H1 (cell line): ENCODE data around the gene ARHGAP10. TPM values are rescaled to one million over a fixed set of nuclear protein-coding genes. Genes with fewer than 3 reads are reported as not detected.

ENCODE experiments used
- CTCF ChIA-PET: fragments of 300-600 bp; sonication (Branson Sonifier 250); formaldehyde crosslinking; loops from one replicate; lab custom pipeline; 2021; ENCODE audit not compliant: partially characterized antibody; lab: Charles Lee
- POLR2A ChIA-PET: fragments of 300-600 bp; sonication (Branson Sonifier 250); formaldehyde crosslinking; loops from one replicate; lab custom pipeline; 2021; ENCODE audit warnings: inconsistent platforms; ENCODE audit not compliant: partially characterized antibody; lab: Charles Lee
- DNase-seq, 2 experiments: peaks; one replicate each; pipeline versions ENCODE4 v3.0.0 to v3.0.0-alpha.2; 2010 to 2022; ENCODE audit warnings: low spot score in 2 of 2, low read depth in 1 of 2, mixed read lengths in 1 of 2
- FAIRE-seq: peaks from 2 replicates; lab custom pipeline; 2011; peaks lifted over from hg19 to GRCh38; lab: Jason Lieb, UNC
- H2AFZ ChIP-seq: 2 replicates; pipeline ENCODE4 v1.8.1; 2012; ENCODE audit warnings: low read length, inconsistent platforms
- H2AK5ac ChIP-seq: 2 replicates; pipeline ENCODE4 v1.6.1; 2013; ENCODE audit warnings: low read depth, low read length
- H2BK120ac ChIP-seq: replicated peaks from 2 replicates; pipeline ENCODE3; 2013; ENCODE audit warnings: low read depth, low read length, inconsistent platforms
- H2BK12ac ChIP-seq: 2 replicates; pipeline ENCODE4 v1.6.1; 2013; ENCODE audit warnings: low read depth, low read length
- H2BK15ac ChIP-seq: 2 replicates; pipeline ENCODE4 v1.6.1; 2013; ENCODE audit warnings: low read length
- H2BK20ac ChIP-seq: 2 replicates; pipeline ENCODE4 v1.6.1; 2013; ENCODE audit warnings: low read length
- H2BK5ac ChIP-seq: 2 replicates; pipeline ENCODE4 v1.6.1; 2013; ENCODE audit warnings: low read depth, low read length
- H3K14ac ChIP-seq: 2 replicates; pipeline ENCODE4 v1.6.1; 2013; ENCODE audit warnings: inconsistent platforms; ENCODE audit not compliant: insufficient read length
- H3K18ac ChIP-seq: 2 replicates; pipeline ENCODE4 v1.6.1; 2013; ENCODE audit warnings: low read length; ENCODE audit errors: extremely low read depth
- H3K23ac ChIP-seq: 2 replicates; pipeline ENCODE4 v1.6.1; 2013; ENCODE audit warnings: inconsistent platforms; ENCODE audit not compliant: insufficient read length
- H3K23me2 ChIP-seq: 2 replicates; pipeline ENCODE4 v1.6.1; 2013; ENCODE audit warnings: low read depth, low read length
- H3K27ac ChIP-seq: 2 replicates; pipeline ENCODE4 v1.6.1; 2011; ENCODE audit warnings: low read depth, low read length, inconsistent platforms
- H3K27me3 ChIP-seq, 4 experiments: replicated peaks in 1 of 4; 1 replicate in 1 of 4; 2 replicates in 3 of 4; pipeline versions ENCODE4 v1.6.1 to v1.8.1; 2011 to 2013; ENCODE audit warnings: low read length in 3 of 4, mild to moderate bottlenecking in 3 of 4, inconsistent platforms in 2 of 4, mixed read lengths in 2 of 4, moderate library complexity in 1 of 4; ENCODE audit not compliant: control insufficient read depth in 3 of 4, insufficient read depth in 3 of 4; ENCODE audit errors: extremely low read depth in 1 of 4
- H3K36me3 ChIP-seq, 4 experiments: 2 replicates each; pipeline versions ENCODE4 v1.6.1 to v1.8.1; 2011 to 2013; ENCODE audit warnings: mild to moderate bottlenecking in 4 of 4, low read length in 3 of 4, moderate library complexity in 2 of 4, control low read depth in 1 of 4, inconsistent platforms in 1 of 4; ENCODE audit not compliant: insufficient read depth in 4 of 4, control insufficient read depth in 2 of 4
- H3K4ac ChIP-seq: replicated peaks from 2 replicates; pipeline ENCODE3; 2013; ENCODE audit warnings: low read length, low read depth, mixed read lengths, inconsistent platforms; ENCODE audit not compliant: insufficient read length
- H3K4me1 ChIP-seq, 4 experiments: replicated peaks in 1 of 4; 1 replicate in 1 of 4; 2 replicates in 3 of 4; pipeline versions ENCODE4 v1.6.1 to v1.8.1; 2011 to 2013; ENCODE audit warnings: low read length in 3 of 4, inconsistent platforms in 2 of 4, mixed read lengths in 1 of 4; ENCODE audit not compliant: insufficient read depth in 4 of 4, control insufficient read depth in 3 of 4
- H3K4me2 ChIP-seq, 2 experiments: 2 replicates each; pipeline versions ENCODE4 v1.6.1 to v1.8.1; 2011 to 2013; ENCODE audit warnings: low read depth in 2 of 2, low read length in 2 of 2, control low read depth in 1 of 2, inconsistent platforms in 1 of 2, mild to moderate bottlenecking in 1 of 2; ENCODE audit not compliant: insufficient read depth in 1 of 2
- H3K4me3 ChIP-seq, 4 experiments: fragments of 200-600, 300-600 bp in 1 of 4; sonication (generic), shearing (Covaris generic), sonication (Bioruptor Twin) in 1 of 4; 2 replicates each; pipeline versions ENCODE4 v1.5.1 to v1.8.1; 2011 to 2016; ENCODE audit warnings: low read length in 4 of 4, low read depth in 3 of 4, control low read depth in 2 of 4, inconsistent platforms in 2 of 4, mild to moderate bottlenecking in 2 of 4, mixed read lengths in 1 of 4, moderate library complexity in 1 of 4; ENCODE audit not compliant: insufficient read depth in 2 of 4; ENCODE audit errors: extremely low read depth in 1 of 4
- H3K56ac ChIP-seq: replicated peaks from 2 replicates; pipeline ENCODE3; 2013; ENCODE audit warnings: low read depth, mild to moderate bottlenecking, mixed read lengths, low read length, inconsistent platforms; ENCODE audit not compliant: insufficient read length
- H3K79me1 ChIP-seq: 2 replicates; pipeline ENCODE4 v1.6.1; 2013; ENCODE audit warnings: low read depth, low read length, control low read depth
- H3K79me2 ChIP-seq, 2 experiments: 2 replicates each; pipeline versions ENCODE4 v1.6.1 to v1.8.1; 2012 to 2013; ENCODE audit warnings: low read length in 2 of 2, mild to moderate bottlenecking in 2 of 2, inconsistent platforms in 1 of 2; ENCODE audit not compliant: insufficient read depth in 2 of 2, control insufficient read depth in 1 of 2
- H3K9ac ChIP-seq, 4 experiments: replicated peaks in 1 of 4; 1 replicate in 1 of 4; 2 replicates in 3 of 4; pipeline versions ENCODE4 v1.6.1 to v1.8.1; 2011 to 2013; ENCODE audit warnings: low read depth in 3 of 4, low read length in 3 of 4, control low read depth in 2 of 4, mild to moderate bottlenecking in 2 of 4, moderate library complexity in 2 of 4, inconsistent platforms in 1 of 4; ENCODE audit errors: extremely low read depth in 1 of 4
- H3K9me3 ChIP-seq, 2 experiments: 2 replicates each; pipeline versions ENCODE4 v1.6.1 to v1.8.1; 2012 to 2013; ENCODE audit warnings: mild to moderate bottlenecking in 2 of 2, moderate library complexity in 2 of 2, control low read depth in 1 of 2, inconsistent platforms in 1 of 2, low read depth in 1 of 2, low read length in 1 of 2, mixed read lengths in 1 of 2; ENCODE audit not compliant: insufficient read depth in 2 of 2
- H4K20me1 ChIP-seq, 2 experiments: replicated peaks in 1 of 2; 2 replicates each; pipeline versions ENCODE3 to v1.8.1; 2011 to 2013; ENCODE audit warnings: inconsistent platforms in 2 of 2, low read length in 2 of 2, mild to moderate bottlenecking in 1 of 2; ENCODE audit not compliant: insufficient read depth in 2 of 2, control insufficient read depth in 1 of 2
- H4K5ac ChIP-seq: 2 replicates; pipeline ENCODE4 v1.6.1; 2013; ENCODE audit warnings: low read length, low read depth, mixed read lengths, inconsistent platforms; ENCODE audit not compliant: insufficient read length
- H4K8ac ChIP-seq: 2 replicates; pipeline ENCODE4 v1.8.0; 2013; ENCODE audit warnings: mild to moderate bottlenecking, moderate library complexity, low read length, inconsistent platforms; ENCODE audit not compliant: insufficient read depth; ENCODE audit errors: extremely low read depth
- H4K91ac ChIP-seq: replicated peaks from 2 replicates; pipeline ENCODE3; 2013; ENCODE audit warnings: low read length, mixed read lengths, inconsistent platforms; ENCODE audit not compliant: insufficient read length
- BCL11A ChIP-seq, 2 experiments: IDR thresholded peaks; one replicate each; pipeline ENCODE4 v1.6.1; 2011; ENCODE audit warnings: low read depth in 2 of 2, low read length in 2 of 2, mild to moderate bottlenecking in 2 of 2
- CHD2 ChIP-seq: IDR thresholded peaks from 2 replicates; pipeline ENCODE4 v1.6.1; 2012; ENCODE audit warnings: low read length, improper control_type of control experiment
- SIX5 ChIP-seq: IDR thresholded peaks from 2 replicates; pipeline ENCODE4 v1.6.1; 2011; ENCODE audit warnings: mild to moderate bottlenecking, low read depth, low read length
- WGBS, 2 experiments: shearing (Covaris generic) in 1 of 2; methylation state at CpG; one replicate each; pipeline versions ENCODE4 v1.1.6 to v1.1.7; 2013 to 2015; ENCODE audit warnings: low lambda C conversion rate in 2 of 2, mixed read lengths in 2 of 2, inconsistent platforms in 1 of 2, low coverage in 1 of 2, missing lambda C conversion rate in 1 of 2; ENCODE audit not compliant: insufficient replicate concordance in 2 of 2, insufficient coverage in 1 of 2, insufficient read length in 1 of 2; ENCODE audit errors: extremely low coverage in 1 of 2, missing lambda C conversion rate in 1 of 2; 5-methylcytosine and 5-hydroxymethylcytosine counted together
- polyA plus RNA-seq, 7 experiments: library from polyadenylated mRNA; depleted of rRNA in 3 of 7; stranded (reverse) in 5 of 7; unstranded in 2 of 7; fragments of >200 nt in 5 of 7; fragments of 200-250 nt in 2 of 7; gene quantifications; 1 replicate in 5 of 7; 2 replicates in 1 of 7; 4 replicates in 1 of 7; pipeline versions ENCODE4 v1.2.1 to v1.2.3, GENCODE V29; 2011 to 2013; ENCODE audit warnings: missing spikeins in 2 of 7, mixed read lengths in 2 of 7
- total RNA-seq: library from RNA; stranded (reverse); fragmentation: NEBNext Ultra II Directional; extraction: Animal tissue kit (Norgen Biotek cat#: 25700); gene quantifications from 2 replicates; pipeline ENCODE4 v1.2.1, GENCODE V29; 2021

The ARHGAP10 gene
- total and polyA plus RNA-seq, 2 of the 8 experiments (the other 6 are each of a cell fraction or from before 2014, with no cell fraction given): 3.7 to 6.1 TPM

DNA sequence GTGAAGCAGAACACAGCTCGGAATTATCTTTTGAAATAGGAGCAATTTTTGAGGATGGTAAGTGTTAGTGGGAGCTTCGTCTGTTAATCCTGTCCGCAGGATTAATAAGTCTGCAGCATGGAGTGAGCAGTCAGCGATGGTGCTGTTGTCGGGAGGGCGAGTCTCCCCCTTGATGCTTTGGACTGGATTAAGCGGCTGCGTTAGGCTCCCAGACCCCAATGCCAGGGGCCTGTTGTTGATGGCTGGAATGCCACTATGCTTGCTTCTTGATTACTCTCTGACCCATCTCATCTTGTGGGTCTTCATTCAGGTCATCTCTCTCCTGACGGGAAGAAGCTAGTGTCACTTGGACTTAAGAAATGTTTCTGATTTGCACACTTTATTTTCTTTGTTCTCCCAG lies 332.6 kb downstream of the ARHGAP10 start:
- Histone ChIP-seq H3K27ac (no peak overlapping the region), H3K14ac (no peak overlapping the region), H2AFZ (no peak overlapping the region), H3K4ac (no peak overlapping the region), H2BK5ac (no peak overlapping the region), H3K23ac (no peak overlapping the region), H3K79me1 (no peaks in the 10 kb centered on the region; the same call in 1 of the 2 replicates), H3K27me3 (no peaks in the 10 kb centered on the region), H2BK12ac (no peak overlapping the region), H2BK15ac (no peak overlapping the region), H4K20me1 (no peaks in the 10 kb centered on the region), H4K91ac (no peak overlapping the region), H3K9me3 (no peaks in the 10 kb centered on the region), H3K36me3 (no peaks in the 10 kb centered on the region; a peak in 1 of 8 replicates), H3K18ac (no peak overlapping the region), H3K4me1 (peaks cover 0 to 3% (median 1%) of the 10 kb centered on the region in 4 experiments; a peak in 3 of 7 replicates), H3K9ac (no peak overlapping the region), H3K23me2 (no peaks in the 10 kb centered on the region), H4K8ac (no peak overlapping the region), H3K4me2 (no peak overlapping the region), H2AK5ac (no peak overlapping the region), H3K4me3 (no peak overlapping the region), H3K56ac (no peak overlapping the region), H2BK120ac (no peak overlapping the region), H2BK20ac (no peak overlapping the region), H3K79me2 (no peaks in the 10 kb centered on the region), H4K5ac (no peak overlapping the region)
- no peak for FAIRE-seq
- ChIA-PET CTCF (interaction anchor here (1.1 to 1.5 kb wide), 3 partner anchors 11 to 40 kb away, joined by 3 to 5 read pairs (median 3); no protein-coding TSS in a partner anchor), POLR2A (no interaction called here)
- DNase-seq: no peak
- WGBS, 2 experiments: 93% methylated on average over 9 of the region's 9 CpGs; no CpG with 5 or more reads in 1 of the 2 experiments
- TF ChIP-seq CHD2 (no peak), SIX5 (no peak), BCL11A (IDR thresholded peaks at IDR 0.05; ENCODE audit: low read depth in 2 of 2, low read length in 2 of 2) (no peak)
